HL-60 (cell line): ENCODE data around the gene S100A13.

ENCODE experiments used
- DNase-seq, 2 experiments: peaks; one replicate each; pipeline ENCODE4 v3.0.0-alpha.2; 2010 to 2020; ENCODE audit warnings: low read depth in 1 of 2, low spot score in 1 of 2
- H3K27ac ChIP-seq: fragments of 250-450 bp; sonication (Bioruptor Pico); replicated peaks from 2 replicates; pipeline ENCODE4 v1.5.1; 2020; ENCODE audit warnings: mild to moderate bottlenecking, moderate library complexity
- H3K27me3 ChIP-seq: fragments of 250-450 bp; sonication (Bioruptor Pico); 2 replicates; pipeline ENCODE4 v1.5.1; 2021; ENCODE audit warnings: mild to moderate bottlenecking, moderate library complexity; ENCODE audit not compliant: insufficient read depth, poor library complexity, severe bottlenecking
- H3K4me3 ChIP-seq: replicated peaks from 2 replicates; pipeline ENCODE4 v1.5.1; 2011; ENCODE audit warnings: mild to moderate bottlenecking, control low read depth, low read length; ENCODE audit not compliant: insufficient read depth
- GABPA ChIP-seq: IDR thresholded peaks from 2 replicates; pipeline ENCODE4 v1.6.1; 2012; ENCODE audit warnings: low read depth
- POLR2AphosphoS5 ChIP-seq: IDR thresholded peaks from 2 replicates; pipeline ENCODE4 v1.6.1; 2012; ENCODE audit warnings: low read depth
- REST ChIP-seq: IDR thresholded peaks from 2 replicates; pipeline ENCODE4 v1.6.1; 2012; ENCODE audit warnings: low read depth; ENCODE audit not compliant: insufficient replicate concordance
- SPI1 ChIP-seq: IDR thresholded peaks from 2 replicates; pipeline ENCODE4 v1.6.1; 2012; ENCODE audit warnings: low read depth, mild to moderate bottlenecking, borderline replicate concordance
- TF ChIP-seq, protein P1 (sequence below): IDR thresholded peaks from one replicate; pipeline ENCODE4 v1.5.1; 2011; ENCODE audit warnings: low read length, control low read depth, inconsistent platforms; ENCODE audit not compliant: insufficient read depth

Gene S100A13

GRCh38 chr1:153572569-153573015, 54.7 kb downstream of the S100A13 start:
- TF ChIP-seq REST, result no peak
- TF ChIP-seq, protein P1, sequence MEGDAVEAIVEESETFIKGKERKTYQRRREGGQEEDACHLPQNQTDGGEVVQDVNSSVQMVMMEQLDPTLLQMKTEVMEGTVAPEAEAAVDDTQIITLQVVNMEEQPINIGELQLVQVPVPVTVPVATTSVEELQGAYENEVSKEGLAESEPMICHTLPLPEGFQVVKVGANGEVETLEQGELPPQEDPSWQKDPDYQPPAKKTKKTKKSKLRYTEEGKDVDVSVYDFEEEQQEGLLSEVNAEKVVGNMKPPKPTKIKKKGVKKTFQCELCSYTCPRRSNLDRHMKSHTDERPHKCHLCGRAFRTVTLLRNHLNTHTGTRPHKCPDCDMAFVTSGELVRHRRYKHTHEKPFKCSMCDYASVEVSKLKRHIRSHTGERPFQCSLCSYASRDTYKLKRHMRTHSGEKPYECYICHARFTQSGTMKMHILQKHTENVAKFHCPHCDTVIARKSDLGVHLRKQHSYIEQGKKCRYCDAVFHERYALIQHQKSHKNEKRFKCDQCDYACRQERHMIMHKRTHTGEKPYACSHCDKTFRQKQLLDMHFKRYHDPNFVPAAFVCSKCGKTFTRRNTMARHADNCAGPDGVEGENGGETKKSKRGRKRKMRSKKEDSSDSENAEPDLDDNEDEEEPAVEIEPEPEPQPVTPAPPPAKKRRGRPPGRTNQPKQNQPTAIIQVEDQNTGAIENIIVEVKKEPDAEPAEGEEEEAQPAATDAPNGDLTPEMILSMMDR, result peak; percentile 79
- peaks cover under 1% of the 10 kb centered on the region for H3K27me3 ChIP-seq
- peak in 1 of 2 experiments; percentile 80 for DNase-seq
- H3K27ac ChIP-seq, result peak overlapping the region; percentile 7; the same call in 1 of the 2 replicates
- H3K4me3 ChIP-seq, result no peak overlapping the region

- no peak overlapping the region for H3K27ac ChIP-seq
- no peak for DNase-seq
- no peak overlapping the region for H3K4me3 ChIP-seq
- no peaks in the 10 kb centered on the region for H3K27me3 ChIP-seq
- TF ChIP-seq GABPA (no peak), SPI1 (no peak), POLR2AphosphoS5 (no peak)
- TF ChIP-seq, protein P1, result no peak
These were observed 55.6 kb downstream of the S100A13 start for GRCh38 chr1:153571706-153572105.

DNA sequence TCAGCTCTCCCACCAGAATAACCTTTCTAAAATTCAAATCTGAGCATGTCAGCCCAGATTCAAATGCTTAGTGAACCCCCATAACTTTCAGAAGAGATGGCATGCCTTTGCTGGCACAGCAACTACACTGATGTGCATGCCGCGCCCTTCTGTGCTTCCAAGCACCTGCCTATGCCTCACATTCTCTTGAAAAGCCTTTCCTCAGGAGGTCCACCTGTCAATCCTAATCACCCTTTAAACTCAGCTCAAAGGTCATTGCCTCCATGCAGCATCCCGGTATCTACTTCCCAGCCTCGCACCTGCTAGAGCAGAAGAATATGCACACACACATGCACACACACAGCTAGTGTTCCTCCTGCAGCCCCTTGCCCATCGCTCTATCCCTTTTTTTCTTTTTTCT, 56.4 kb downstream of the S100A13 start:
- H3K27me3 ChIP-seq, result no peaks in the 10 kb centered on the region
- H3K27ac ChIP-seq, result no peak overlapping the region
- TF ChIP-seq POLR2AphosphoS5 (no peak), REST (no peak), GABPA (no peak), SPI1 (no peak)
- TF ChIP-seq, protein P1, result no peak
- no peak overlapping the region for H3K4me3 ChIP-seq
- DNase-seq, result no peak

GRCh38 chr1:153569465-153569864, 57.8 kb downstream of the S100A13 start:
- DNase-seq, result no peak
- TF ChIP-seq POLR2AphosphoS5 (no peak), GABPA (no peak)
- Histone ChIP-seq H3K27me3 (no peaks in the 10 kb centered on the region), H3K27ac (no peak overlapping the region), H3K4me3 (no peak overlapping the region)
